Measurements from ENCODE around the gene ASCC3. TPM values are rescaled to one million over a fixed set of nuclear protein-coding genes. Genes with fewer than 3 reads are reported as not detected.
"Not testable (repeated sequence)": the region's sequence is repeated elsewhere in the genome, so short reads cannot be mapped to it uniquely, and the experiment has no call there.

Gene ASCC3
- total RNA-seq, 1 donor from 2014 or later = 32.2 TPM

GRCh38 chr6:100801036-100801435 lies 80.1 kb downstream of the ASCC3 start:
- no peak for ATAC-seq

- no peak for ATAC-seq
Observed at GRCh38 chr6:100796049-100796823, 84.9 kb downstream of the ASCC3 start.

- no peak for ATAC-seq
Observed at GRCh38 chr6:100790084-100790483, 91.0 kb downstream of the ASCC3 start.

GRCh38 chr6:100785982-100786381 lies 95.1 kb downstream of the ASCC3 start:
- ATAC-seq = no peak

GRCh38 chr6:100780648-100781047 lies 100.5 kb downstream of the ASCC3 start:
- ATAC-seq = no peak

GRCh38 chr6:100775667-100776066 lies 105.5 kb downstream of the ASCC3 start:
- ATAC-seq = no peak

GRCh38 chr6:100774681-100775080 lies 106.4 kb downstream of the ASCC3 start:
- ATAC-seq = no peak

- ATAC-seq = no peak
Observed at GRCh38 chr6:100768816-100769351, 112.2 kb downstream of the ASCC3 start.

- no peak for ATAC-seq
Observed at GRCh38 chr6:100763617-100764241, 117.4 kb downstream of the ASCC3 start.

GRCh38 chr6:100761841-100762240 lies 119.3 kb downstream of the ASCC3 start:
- ATAC-seq = no peak

GRCh38 chr6:100758386-100758785 lies 122.7 kb downstream of the ASCC3 start:
- ATAC-seq = not testable (repeated sequence)

- ATAC-seq = no peak
Observed at GRCh38 chr6:100753421-100753820, 127.7 kb downstream of the ASCC3 start.

GRCh38 chr6:100751590-100751989 lies 129.5 kb downstream of the ASCC3 start:
- ATAC-seq = no peak

- ATAC-seq = no peak
Observed at GRCh38 chr6:100745419-100746041, 135.6 kb downstream of the ASCC3 start.

GRCh38 chr6:100740439-100740838 lies 140.7 kb downstream of the ASCC3 start:
- ATAC-seq = no peak

GRCh38 chr6:100737720-100738119 lies 143.4 kb downstream of the ASCC3 start:
- ATAC-seq = not testable (repeated sequence)

- no peak for ATAC-seq
Observed at GRCh38 chr6:100731411-100731810, 149.7 kb downstream of the ASCC3 start.

GRCh38 chr6:100730001-100730980 lies 150.8 kb downstream of the ASCC3 start:
- ATAC-seq = no peak

- no peak for ATAC-seq
Observed at GRCh38 chr6:100726666-100727065, 154.5 kb downstream of the ASCC3 start.

- ATAC-seq = no peak
Observed at GRCh38 chr6:100724696-100725095, 156.4 kb downstream of the ASCC3 start.

GRCh38 chr6:100724222-100724621 lies 156.9 kb downstream of the ASCC3 start:
- ATAC-seq = no peak

- ATAC-seq = no peak
Observed at GRCh38 chr6:100721256-100721655, 159.9 kb downstream of the ASCC3 start.
